ENCODE data around the gene GM2A.
"Not testable (repeated sequence)": the region's sequence is repeated elsewhere in the genome, so short reads cannot be mapped to it uniquely, and the experiment has no call there.

The GM2A gene

DNA sequence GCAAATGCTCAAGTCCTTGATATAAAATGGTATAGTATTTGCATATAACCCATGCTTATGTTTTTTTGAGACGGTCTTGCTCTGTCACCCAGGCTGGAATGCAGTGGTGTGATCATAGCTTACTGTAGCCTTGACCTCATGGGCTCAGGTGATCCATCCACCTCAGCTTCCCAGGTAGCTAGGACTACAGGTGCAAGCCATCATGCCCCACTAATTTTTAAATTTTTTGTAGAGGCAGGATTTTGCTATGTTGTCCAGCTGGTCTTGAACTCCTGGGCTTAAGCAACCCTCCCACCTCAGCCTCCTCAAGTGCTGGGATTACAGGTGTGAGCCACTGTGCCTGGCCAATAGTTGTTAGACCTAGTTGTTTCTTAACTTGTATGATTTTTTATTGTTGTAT is 33.3 kb downstream of the GM2A start:
- DNase-seq (ENCODE audit: low read depth, low spot score): no peak

DNA sequence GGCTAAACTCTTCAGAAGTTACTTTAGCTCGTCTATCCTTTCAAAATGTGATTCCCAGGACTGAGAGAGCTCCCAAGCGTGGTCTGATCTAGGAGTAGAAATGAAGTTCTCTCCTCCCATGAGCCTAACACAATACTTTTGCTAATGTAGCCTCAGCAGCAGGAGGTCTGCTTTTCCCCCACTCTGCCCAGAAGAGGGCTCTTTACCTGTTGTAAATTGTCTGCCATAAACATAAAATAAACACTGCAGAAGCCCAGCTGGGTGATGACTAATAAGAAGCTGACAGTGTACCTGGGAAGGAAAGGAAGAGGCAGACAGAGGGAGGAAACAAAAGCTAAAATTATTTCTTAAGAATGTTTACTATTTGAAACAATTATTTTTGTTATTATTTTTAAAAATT is 35.2 kb downstream of the GM2A start:
- no peak for DNase-seq (ENCODE audit: low read depth, low spot score)

DNA sequence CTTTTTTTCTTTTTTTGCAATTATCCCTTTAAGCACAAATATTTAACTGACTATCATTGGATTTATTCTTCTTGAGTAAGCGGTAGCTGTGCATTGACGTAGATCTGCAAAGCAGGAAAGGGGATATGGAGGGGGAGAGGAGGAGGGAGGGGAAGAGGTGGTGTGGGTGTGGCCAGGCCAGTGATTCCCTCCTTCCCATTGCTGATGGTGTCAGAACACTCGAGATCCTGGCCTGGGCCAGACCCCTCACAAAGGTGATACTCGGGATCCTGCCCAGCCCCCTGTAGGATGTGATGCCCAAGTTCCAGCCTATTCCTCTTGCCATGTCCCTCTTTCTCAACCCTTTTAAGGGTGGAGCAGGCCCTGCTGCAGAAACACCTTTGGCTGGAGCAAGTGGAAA is 40.6 kb downstream of the GM2A start:
- no peak for DNase-seq (ENCODE audit: low read depth, low spot score)

DNA sequence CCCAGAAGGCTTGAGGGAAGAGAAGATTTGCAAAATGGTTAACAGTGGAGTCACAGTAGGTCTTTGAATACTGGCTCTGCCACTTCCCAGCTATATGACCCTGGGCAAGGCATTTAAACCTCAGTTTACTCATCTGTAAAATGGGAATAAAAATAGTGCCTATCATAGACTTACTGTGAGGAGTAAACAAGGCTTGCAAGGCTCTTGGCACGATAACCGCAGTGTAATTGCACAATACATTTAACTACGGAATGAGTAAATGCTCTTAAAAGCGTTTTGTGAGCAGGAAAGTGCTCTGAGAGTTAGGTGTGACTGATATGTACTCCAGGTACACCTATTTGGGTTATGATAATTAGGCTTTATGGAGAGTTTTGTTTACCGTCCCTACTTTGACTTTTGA is 42.2 kb downstream of the GM2A start:
- no peak for DNase-seq (ENCODE audit: low read depth, low spot score)

DNA sequence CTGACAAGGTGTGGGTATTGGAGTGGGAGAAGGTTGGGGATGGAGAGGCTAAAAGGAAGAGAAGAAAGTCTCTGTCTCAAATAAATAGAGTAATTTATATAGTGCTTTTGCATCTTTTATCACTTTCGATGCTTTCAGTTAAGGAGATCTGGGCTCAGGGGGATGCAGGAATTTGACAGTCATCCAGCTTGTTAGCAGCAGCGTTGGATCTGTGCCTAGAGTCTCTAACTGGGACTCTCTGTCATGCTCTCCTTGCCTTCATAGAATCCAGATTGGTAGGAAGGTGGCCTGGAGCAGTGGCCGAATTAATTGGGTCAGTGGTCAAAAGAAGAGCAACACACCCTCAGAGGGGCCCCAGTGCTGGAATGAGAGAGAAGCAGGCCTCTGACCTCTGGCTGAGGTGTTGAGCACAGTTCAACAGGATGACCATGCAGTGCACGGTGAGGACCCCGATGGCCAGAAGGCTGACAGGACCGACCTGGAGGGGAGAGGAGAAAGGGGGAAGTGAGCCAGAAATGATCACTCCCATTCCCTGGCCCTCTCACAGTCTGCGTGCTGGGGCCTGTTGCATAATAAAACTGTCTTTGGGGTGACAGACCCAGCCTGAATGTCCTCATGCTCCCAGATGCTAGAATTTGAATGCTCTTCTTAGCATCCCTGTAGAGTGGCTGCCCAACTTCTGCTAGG is 42.9 kb downstream of the GM2A start:
- no peak for DNase-seq (ENCODE audit: low read depth, low spot score)

DNA sequence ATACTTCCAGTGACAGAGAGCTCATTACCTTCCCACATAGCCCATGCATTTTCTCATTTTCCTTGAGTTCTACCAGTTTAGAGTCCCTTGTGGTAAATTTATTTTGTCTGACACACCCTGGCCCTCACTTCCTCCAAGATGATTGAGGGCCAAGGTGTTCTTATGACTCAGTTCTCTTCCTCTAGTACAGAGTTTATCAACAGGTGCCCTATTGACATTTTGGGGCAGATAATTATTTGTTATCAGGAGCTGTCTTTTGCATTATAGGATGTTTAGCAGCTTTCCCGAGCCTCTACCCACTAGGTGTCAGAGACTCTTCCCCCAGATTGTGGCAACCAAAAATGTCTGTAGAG is 43.5 kb downstream of the GM2A start:
- no peak for DNase-seq (ENCODE audit: low read depth, low spot score)

DNA sequence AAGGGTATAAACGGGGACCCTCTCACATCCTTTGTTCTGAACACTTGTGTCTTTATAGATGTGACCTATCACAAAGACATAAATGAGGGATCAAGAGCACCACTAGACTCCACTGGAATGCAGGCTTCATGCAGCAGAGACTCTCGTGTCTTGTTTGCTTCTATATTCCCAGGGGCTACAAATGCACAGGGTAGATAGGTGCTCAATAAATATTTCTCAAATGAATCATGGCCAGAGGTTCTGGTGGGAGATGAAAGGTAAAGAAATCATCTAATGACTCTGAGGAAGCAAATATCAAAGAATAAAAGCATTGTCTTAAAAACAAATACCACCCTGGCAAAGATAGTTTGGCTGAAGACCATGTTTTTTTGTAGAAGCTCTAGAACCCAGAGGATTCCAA is 44.0 kb downstream of the GM2A start:
- no peak for DNase-seq (ENCODE audit: low read depth, low spot score)

DNA sequence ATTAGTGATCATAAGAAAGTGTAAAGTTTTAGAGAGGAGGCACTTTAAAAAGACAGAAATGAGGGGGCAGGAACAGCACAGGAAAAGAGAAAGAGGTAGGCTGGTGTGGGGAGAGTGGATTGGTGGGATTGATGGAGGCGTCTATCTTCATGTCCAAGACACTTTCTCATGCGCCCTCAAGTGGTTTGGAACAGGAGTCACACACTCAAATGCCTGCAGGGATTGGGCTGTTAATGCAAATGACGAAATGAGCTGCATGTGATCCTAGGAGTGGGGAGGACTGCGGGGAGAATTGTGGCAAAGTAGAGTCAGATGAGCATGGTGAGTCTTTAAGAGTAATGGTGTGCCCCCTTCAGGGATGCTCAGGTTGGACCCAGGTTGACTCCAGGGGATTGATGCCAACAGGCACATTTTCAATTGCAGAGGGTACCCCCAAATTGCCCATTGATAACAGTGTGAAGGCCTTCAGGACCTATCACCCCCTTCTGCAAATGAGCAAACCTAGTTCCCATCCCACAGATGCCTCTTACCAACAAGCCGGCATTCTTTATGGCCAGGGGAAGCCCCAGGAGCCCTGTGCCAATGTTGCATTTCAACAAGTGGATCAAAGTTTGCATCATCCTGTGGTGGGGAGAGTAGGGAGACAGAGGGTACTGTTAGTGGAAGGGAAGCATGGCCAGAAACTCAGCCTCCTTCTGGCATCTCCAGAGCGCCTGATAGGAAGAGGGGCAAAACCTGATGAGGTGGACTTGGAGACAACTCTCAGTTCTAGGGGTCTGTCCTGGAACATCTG is 45.3 kb downstream of the GM2A start:
- DNase-seq (ENCODE audit: low read depth, low spot score): no peak

DNA sequence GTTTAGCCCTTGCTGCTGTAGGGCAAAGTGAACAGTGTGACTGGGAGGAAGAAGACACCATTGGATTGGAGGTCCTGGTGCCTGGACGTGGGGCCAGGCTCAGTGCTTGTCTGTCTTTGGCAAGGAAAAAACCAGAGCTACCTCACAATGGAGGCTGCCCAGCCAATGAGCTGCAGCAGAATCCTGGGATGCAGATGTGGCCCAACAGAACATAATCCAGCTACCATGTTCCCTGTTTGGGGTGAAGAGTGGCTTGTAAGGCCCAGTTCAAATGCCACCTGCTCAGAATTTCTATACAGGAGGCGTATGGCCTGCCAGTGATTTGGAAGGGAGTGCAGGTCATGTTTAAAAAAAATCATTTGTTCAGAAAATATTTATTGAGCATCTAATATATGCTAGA is 50.7 kb downstream of the GM2A start, which contains the start of gene SLC36A3:
Gene SLC36A3, minus strand, starts transcription at position 101 of the 400 bp plus-strand sequence. CDS start 412 bp downstream, outside the sequence.
- no peak for DNase-seq (ENCODE audit: low read depth, low spot score)

DNA sequence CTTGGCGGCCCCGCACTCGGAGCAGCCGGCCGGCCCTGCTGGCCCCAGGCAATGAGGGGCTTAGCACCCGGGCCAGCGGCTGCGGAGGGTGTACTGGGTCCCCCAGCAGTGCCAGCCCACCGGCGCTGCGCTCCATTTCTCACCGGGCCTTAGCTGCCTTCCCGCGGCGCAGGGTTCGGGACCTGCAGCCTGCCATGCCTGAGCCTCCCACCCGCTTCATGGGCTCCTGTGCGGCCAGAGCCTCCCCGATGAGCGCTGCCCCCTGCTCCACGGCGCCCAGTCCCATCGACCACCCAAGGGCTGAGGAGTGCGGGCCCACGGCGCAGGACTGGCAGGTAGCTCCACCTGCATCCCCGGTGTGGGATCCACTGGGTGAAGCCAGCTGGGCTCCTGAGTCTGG is 56.3 kb downstream of the GM2A start:
- DNase-seq (ENCODE audit: low read depth, low spot score): not testable (repeated sequence)

DNA sequence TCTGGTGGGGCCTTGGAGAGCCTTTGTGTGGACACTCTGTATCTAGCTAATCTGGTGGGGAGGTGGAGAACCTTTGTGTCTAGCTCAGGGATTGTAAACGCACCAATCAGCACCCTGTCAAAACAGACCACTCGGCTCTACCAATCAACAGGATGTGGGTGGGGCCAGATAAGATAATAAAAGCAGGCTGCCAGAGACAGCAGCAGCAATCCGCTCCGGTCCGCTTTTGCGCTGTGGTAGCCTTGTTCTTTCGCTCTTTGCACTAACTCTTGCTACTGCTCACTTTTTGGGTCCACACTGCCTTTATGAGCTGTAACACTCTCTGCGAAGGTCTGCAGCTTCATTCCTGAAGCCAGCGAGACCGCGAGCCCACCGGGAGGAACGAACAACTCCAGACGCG is 56.8 kb downstream of the GM2A start:
- DNase-seq (ENCODE audit: low read depth, low spot score): not testable (repeated sequence)

DNA sequence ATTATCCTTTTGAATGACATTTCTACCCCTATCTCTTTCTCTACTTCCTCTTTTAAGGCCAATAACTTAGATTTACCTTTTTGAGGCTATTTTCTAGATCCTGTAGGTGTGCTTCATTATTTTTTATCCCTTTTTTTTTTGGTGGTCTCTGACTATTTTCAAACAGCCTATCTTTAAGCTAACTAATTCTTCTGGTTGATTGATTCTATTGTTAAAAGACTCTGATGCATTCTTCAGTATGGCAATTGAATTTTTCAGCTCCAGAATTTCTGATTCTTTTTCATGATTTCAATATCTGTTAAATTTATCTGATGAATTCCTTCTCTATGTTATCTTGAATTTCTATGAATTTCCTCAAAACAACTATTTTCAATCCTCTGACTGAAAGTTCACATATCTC is 57.9 kb downstream of the GM2A start:
- no peak for DNase-seq (ENCODE audit: low read depth, low spot score)

DNA sequence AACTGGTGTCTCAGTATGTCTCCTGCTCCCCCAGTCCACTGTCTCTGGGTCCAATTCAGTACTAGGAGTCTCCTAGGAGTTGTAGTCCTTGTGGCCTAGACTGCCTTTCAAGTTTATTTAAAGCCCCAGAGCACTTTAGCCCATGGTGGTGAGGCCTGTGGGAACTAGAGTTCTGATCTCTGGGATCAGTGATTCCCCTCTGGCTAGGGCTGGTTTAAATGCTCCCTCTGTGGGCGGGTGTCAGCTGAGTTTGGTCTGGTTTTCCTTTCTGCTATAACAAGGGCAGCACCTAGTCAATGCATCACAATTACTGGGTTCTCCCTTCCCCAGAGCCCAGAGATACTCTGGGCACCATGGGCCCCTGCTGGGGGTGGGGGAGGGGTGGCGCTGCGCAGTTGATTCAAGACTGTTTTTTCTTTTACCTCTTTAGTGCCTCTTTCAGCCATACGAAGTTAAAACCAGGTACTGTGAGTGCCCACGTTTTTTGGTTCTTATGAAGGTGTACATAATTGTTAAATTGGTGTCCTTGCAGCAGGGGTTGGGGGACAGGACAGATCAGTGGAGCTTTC is 59.9 kb downstream of the GM2A start:
- no peak for DNase-seq (ENCODE audit: low read depth, low spot score)

DNA sequence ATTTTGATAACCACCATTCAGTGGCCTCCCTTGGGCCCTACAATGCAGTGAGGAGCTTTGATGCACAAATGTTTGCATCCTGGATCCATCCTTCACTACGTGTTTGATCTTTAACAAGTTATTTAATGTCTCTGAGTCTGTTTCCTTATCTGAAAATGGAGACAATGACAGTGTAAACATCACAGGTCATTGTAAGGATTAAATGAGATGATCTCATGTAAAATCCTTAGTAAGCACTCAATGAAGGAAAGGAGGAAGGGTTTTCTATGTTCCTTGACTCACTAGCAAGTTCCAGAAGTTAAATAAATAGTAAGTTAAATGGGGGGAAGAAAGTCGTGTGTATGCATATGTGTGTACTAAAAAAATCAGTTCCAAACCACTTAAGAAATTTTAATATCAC is 60.4 kb downstream of the GM2A start:
- DNase-seq (ENCODE audit: low read depth, low spot score): no peak

DNA sequence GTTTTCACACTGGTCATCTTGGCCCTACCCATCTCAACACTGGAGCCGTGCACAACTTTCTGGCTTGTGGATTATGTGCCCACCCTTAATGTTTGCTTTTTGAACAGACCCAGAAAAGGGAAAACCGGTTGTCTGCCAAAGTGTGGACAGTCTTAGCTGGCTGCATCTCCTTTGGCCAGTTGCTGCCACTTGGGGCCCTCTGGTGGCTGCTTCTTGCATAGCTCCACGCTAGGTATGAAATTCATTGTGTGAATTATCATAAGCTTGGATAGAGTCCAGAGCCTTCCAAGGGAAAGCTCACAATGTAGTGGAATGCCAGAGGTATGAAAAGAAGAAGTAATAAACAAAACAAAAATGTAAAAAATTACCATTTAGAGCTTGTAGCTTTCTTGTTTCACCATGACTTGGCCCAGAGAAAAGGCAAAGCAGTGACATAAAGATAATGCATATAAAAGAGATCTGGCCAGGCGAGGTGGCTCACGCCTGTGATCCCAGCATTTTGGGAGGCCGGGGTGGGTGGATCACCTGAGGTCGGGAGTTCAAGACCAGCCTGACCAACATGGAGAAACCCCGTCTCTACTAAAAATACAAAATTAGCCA is 63.1 kb downstream of the GM2A start:
- peak; percentile 31 for DNase-seq (ENCODE audit: low read depth, low spot score)

DNA sequence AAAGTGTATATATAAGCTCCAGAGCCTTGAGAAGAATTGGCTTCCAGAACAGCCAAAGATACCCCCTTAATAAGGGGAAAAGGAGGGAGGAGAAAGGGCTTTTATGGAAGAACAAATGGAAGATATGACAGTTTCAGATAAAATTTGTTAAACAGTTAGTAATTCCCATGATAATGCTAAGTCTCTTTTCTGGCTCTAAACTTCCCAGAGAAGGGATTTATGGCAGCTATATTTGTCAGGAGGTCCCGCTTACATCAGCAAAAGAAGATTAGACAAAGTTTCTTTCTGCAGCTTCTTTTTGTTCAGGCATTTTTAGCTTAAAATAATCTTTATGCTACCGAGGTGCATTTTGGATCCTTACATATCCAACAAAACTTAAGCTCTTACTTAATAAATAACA is 64.9 kb downstream of the GM2A start:
- no peak for DNase-seq (ENCODE audit: low read depth, low spot score)

DNA sequence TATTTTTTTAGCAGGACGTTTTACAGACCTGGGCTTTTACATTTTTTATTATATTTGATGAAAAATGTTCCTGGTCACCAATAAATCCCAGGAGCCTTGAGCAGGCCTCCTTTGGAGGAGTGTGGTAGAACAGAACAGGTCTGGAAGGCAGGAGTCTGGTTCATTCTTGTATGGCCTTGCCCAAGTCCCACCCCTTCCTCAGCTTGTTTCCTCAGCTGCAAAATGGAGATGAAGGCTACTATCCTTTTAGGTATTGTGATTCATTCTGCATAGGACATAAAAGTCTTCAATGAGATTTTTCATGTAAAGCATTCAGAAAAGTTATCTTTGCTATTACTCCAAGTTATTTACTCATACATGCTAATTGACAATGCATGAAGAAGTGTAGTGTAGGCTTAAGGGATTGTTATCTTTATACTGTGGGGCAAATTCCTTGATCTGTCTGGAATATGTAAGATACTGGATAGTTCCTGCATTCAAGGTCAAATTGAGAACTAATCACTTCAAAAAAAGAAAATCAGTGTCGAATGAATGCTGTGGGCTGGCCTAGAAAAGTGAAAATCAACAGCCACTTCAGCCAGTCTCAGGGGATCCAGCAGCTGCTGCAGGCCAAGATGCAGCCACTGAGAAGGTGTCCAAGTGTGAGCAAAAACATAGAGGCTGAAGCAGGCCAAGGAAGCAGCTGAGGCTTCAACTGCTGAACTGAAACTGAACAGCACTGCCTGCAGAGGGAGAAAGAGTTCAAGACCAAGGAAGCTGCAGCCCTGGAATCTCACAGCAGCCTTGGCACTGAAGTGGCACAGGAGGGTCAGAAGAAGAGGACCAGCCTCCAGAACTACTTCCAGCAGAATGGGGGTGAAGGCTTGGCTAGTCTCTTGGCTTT is 66.1 kb downstream of the GM2A start:
- peak; percentile 3 for DNase-seq (ENCODE audit: low read depth, low spot score)
